H1 (cell line): Measurements from ENCODE around the gene BCL2. TPM values are rescaled to one million over a fixed set of nuclear protein-coding genes. Genes with fewer than 3 reads are reported as not detected.

Experiments
- CHD1 ChIP-seq: IDR thresholded peaks from 2 replicates; pipeline ENCODE4 v1.6.1; 2012; ENCODE audit warnings: low read depth, low read length, improper control_type of control experiment
- POU5F1 ChIP-seq: IDR thresholded peaks from 2 replicates; pipeline ENCODE4 v1.6.1; 2011; ENCODE audit warnings: low read depth, mild to moderate bottlenecking, low read length, moderate library complexity
- SUZ12 ChIP-seq: fragments of 200-600 bp; sonication (generic); IDR thresholded peaks from 2 replicates; pipeline ENCODE4 v1.6.1; 2012; ENCODE audit warnings: mild to moderate bottlenecking, inconsistent platforms, low read length, moderate library complexity, mixed read lengths
- YY1 ChIP-seq: IDR thresholded peaks from 2 replicates; pipeline ENCODE4 v1.6.1; 2011; ENCODE audit warnings: low read depth, mild to moderate bottlenecking, low read length
- polyA plus RNA-seq, 7 experiments: library from polyadenylated mRNA; depleted of rRNA in 3 of 7; stranded (reverse) in 5 of 7; unstranded in 2 of 7; fragments of >200 nt in 5 of 7; fragments of 200-250 nt in 2 of 7; gene quantifications; 1 replicate in 5 of 7; 2 replicates in 1 of 7; 4 replicates in 1 of 7; pipeline versions ENCODE4 v1.2.1 to v1.2.3, GENCODE V29; 2011 to 2013; ENCODE audit warnings: missing spikeins in 2 of 7, mixed read lengths in 2 of 7
- total RNA-seq: library from RNA; stranded (reverse); fragmentation: NEBNext Ultra II Directional; extraction: Animal tissue kit (Norgen Biotek cat#: 25700); gene quantifications from 2 replicates; pipeline ENCODE4 v1.2.1, GENCODE V29; 2021
- TF ChIP-seq, protein P1 (sequence below): fragments of 300-600 bp; sonication (generic); IDR thresholded peaks from 2 replicates; pipeline ENCODE4 v1.7.1; 2012; ENCODE audit warnings: low read length, moderate library complexity, mild to moderate bottlenecking, inconsistent platforms; ENCODE audit not compliant: insufficient replicate concordance

BCL2 gene
- total and polyA plus RNA-seq, 2 of the 8 experiments (the other 6 are each of a cell fraction or from before 2014, with no cell fraction given): 0.59 to 4.5 TPM

- TF ChIP-seq, protein P1, sequence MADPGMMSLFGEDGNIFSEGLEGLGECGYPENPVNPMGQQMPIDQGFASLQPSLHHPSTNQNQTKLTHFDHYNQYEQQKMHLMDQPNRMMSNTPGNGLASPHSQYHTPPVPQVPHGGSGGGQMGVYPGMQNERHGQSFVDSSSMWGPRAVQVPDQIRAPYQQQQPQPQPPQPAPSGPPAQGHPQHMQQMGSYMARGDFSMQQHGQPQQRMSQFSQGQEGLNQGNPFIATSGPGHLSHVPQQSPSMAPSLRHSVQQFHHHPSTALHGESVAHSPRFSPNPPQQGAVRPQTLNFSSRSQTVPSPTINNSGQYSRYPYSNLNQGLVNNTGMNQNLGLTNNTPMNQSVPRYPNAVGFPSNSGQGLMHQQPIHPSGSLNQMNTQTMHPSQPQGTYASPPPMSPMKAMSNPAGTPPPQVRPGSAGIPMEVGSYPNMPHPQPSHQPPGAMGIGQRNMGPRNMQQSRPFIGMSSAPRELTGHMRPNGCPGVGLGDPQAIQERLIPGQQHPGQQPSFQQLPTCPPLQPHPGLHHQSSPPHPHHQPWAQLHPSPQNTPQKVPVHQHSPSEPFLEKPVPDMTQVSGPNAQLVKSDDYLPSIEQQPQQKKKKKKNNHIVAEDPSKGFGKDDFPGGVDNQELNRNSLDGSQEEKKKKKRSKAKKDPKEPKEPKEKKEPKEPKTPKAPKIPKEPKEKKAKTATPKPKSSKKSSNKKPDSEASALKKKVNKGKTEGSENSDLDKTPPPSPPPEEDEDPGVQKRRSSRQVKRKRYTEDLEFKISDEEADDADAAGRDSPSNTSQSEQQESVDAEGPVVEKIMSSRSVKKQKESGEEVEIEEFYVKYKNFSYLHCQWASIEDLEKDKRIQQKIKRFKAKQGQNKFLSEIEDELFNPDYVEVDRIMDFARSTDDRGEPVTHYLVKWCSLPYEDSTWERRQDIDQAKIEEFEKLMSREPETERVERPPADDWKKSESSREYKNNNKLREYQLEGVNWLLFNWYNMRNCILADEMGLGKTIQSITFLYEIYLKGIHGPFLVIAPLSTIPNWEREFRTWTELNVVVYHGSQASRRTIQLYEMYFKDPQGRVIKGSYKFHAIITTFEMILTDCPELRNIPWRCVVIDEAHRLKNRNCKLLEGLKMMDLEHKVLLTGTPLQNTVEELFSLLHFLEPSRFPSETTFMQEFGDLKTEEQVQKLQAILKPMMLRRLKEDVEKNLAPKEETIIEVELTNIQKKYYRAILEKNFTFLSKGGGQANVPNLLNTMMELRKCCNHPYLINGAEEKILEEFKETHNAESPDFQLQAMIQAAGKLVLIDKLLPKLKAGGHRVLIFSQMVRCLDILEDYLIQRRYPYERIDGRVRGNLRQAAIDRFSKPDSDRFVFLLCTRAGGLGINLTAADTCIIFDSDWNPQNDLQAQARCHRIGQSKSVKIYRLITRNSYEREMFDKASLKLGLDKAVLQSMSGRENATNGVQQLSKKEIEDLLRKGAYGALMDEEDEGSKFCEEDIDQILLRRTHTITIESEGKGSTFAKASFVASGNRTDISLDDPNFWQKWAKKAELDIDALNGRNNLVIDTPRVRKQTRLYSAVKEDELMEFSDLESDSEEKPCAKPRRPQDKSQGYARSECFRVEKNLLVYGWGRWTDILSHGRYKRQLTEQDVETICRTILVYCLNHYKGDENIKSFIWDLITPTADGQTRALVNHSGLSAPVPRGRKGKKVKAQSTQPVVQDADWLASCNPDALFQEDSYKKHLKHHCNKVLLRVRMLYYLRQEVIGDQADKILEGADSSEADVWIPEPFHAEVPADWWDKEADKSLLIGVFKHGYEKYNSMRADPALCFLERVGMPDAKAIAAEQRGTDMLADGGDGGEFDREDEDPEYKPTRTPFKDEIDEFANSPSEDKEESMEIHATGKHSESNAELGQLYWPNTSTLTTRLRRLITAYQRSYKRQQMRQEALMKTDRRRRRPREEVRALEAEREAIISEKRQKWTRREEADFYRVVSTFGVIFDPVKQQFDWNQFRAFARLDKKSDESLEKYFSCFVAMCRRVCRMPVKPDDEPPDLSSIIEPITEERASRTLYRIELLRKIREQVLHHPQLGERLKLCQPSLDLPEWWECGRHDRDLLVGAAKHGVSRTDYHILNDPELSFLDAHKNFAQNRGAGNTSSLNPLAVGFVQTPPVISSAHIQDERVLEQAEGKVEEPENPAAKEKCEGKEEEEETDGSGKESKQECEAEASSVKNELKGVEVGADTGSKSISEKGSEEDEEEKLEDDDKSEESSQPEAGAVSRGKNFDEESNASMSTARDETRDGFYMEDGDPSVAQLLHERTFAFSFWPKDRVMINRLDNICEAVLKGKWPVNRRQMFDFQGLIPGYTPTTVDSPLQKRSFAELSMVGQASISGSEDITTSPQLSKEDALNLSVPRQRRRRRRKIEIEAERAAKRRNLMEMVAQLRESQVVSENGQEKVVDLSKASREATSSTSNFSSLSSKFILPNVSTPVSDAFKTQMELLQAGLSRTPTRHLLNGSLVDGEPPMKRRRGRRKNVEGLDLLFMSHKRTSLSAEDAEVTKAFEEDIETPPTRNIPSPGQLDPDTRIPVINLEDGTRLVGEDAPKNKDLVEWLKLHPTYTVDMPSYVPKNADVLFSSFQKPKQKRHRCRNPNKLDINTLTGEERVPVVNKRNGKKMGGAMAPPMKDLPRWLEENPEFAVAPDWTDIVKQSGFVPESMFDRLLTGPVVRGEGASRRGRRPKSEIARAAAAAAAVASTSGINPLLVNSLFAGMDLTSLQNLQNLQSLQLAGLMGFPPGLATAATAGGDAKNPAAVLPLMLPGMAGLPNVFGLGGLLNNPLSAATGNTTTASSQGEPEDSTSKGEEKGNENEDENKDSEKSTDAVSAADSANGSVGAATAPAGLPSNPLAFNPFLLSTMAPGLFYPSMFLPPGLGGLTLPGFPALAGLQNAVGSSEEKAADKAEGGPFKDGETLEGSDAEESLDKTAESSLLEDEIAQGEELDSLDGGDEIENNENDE: no peak
- TF ChIP-seq POU5F1 (no peak), YY1 (no peak), SUZ12 (no peak), CHD1 (no peak)
Observed at GRCh38 chr18:63078471-63078870, 241.1 kb downstream of the BCL2 start (continued).
